Osteoblast (primary cell): ENCODE data around the gene NEB. TPM values are rescaled to one million over a fixed set of nuclear protein-coding genes. Genes with fewer than 3 reads are reported as not detected.

Experiments used
- DNase-seq: peaks from one replicate; pipeline ENCODE4 v3.0.0; 2011; ENCODE audit warnings: low spot score, mixed read lengths; ENCODE audit not compliant: insufficient read length; ENCODE audit errors: missing footprints
- H2AFZ ChIP-seq: 2 replicates; pipeline ENCODE4 v1.6.0; 2011; ENCODE audit warnings: mild to moderate bottlenecking, low read length
- H3K27ac ChIP-seq: 2 replicates; pipeline ENCODE4 v1.5.1; 2011; ENCODE audit warnings: mild to moderate bottlenecking, low read depth, low read length, moderate library complexity
- H3K27me3 ChIP-seq: 2 replicates; pipeline ENCODE4 v1.6.0; 2012; ENCODE audit warnings: mild to moderate bottlenecking, control low read depth, inconsistent platforms, low read length, moderate library complexity; ENCODE audit not compliant: insufficient read depth
- H3K36me3 ChIP-seq: 2 replicates; pipeline ENCODE4 v1.5.1; 2011; ENCODE audit warnings: mild to moderate bottlenecking, low read length, control low read depth, moderate library complexity; ENCODE audit not compliant: insufficient read depth
- H3K4me1 ChIP-seq: 2 replicates; pipeline ENCODE4 v1.5.1; 2011; ENCODE audit warnings: mild to moderate bottlenecking, low read length, control low read depth, moderate library complexity; ENCODE audit not compliant: insufficient read depth
- H3K4me2 ChIP-seq: 2 replicates; pipeline ENCODE4 v1.6.0; 2011; ENCODE audit warnings: mild to moderate bottlenecking, low read length; ENCODE audit not compliant: insufficient read depth
- H3K4me3 ChIP-seq: fragments of 200-600 bp; sonication (generic); 3 replicates; pipeline ENCODE4 v1.5.1; 2012; ENCODE audit warnings: mild to moderate bottlenecking, low read length, inconsistent platforms; ENCODE audit not compliant: insufficient read depth
- H3K79me2 ChIP-seq: 2 replicates; pipeline ENCODE4 v1.6.0; 2012; ENCODE audit warnings: mild to moderate bottlenecking, low read length, control low read depth, inconsistent platforms; ENCODE audit not compliant: insufficient read depth
- H3K9me3 ChIP-seq: 2 replicates; pipeline ENCODE4 v1.5.1; 2011; ENCODE audit warnings: low read depth, low read length, control low read depth
- H4K20me1 ChIP-seq: 2 replicates; pipeline ENCODE4 v1.6.0; 2012; ENCODE audit warnings: mild to moderate bottlenecking, low read length, control low read depth; ENCODE audit not compliant: insufficient read depth
- total RNA-seq: library from RNA; depleted of rRNA; stranded (reverse); fragments of >200 nt; gene quantifications from 2 replicates; pipeline ENCODE4 v1.2.3, GENCODE V29; 2012
- TF ChIP-seq, protein P1 (sequence below): IDR thresholded peaks from 2 replicates; pipeline ENCODE4 v1.5.1; 2011; ENCODE audit warnings: mild to moderate bottlenecking, low read depth, low read length, moderate library complexity; ENCODE audit errors: extremely low read depth

NEB gene
- total RNA-seq, 1 donor: 0.36 TPM

DNA sequence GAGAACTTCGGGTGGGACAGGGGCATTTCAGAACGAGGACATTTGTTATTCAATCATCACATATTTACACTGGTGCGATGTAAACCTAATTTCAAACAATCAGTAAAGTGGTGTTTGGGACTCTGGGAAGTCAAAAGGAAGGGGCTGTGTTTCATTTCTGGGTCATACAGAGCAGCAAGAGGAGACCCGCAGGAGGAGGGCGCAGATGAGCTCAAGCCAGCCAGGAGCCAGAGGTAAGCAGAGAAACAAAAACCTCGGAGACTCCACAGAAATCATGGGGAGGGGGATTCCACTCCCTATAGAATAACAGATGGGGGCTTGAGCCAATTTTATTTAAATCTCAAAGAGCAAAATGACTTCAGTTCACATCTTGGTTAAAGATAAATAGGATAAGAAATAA lies 55.4 kb downstream of the NEB start:
- TF ChIP-seq, protein P1, sequence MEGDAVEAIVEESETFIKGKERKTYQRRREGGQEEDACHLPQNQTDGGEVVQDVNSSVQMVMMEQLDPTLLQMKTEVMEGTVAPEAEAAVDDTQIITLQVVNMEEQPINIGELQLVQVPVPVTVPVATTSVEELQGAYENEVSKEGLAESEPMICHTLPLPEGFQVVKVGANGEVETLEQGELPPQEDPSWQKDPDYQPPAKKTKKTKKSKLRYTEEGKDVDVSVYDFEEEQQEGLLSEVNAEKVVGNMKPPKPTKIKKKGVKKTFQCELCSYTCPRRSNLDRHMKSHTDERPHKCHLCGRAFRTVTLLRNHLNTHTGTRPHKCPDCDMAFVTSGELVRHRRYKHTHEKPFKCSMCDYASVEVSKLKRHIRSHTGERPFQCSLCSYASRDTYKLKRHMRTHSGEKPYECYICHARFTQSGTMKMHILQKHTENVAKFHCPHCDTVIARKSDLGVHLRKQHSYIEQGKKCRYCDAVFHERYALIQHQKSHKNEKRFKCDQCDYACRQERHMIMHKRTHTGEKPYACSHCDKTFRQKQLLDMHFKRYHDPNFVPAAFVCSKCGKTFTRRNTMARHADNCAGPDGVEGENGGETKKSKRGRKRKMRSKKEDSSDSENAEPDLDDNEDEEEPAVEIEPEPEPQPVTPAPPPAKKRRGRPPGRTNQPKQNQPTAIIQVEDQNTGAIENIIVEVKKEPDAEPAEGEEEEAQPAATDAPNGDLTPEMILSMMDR: no peak
- H3K9me3 ChIP-seq: no peaks in the 10 kb centered on the region
- no peak for DNase-seq
- H3K4me1 ChIP-seq: no peaks in the 10 kb centered on the region
- no peak overlapping the region for H3K27ac ChIP-seq
- H3K4me3 ChIP-seq: no peak overlapping the region
- H3K27me3 ChIP-seq: no peaks in the 10 kb centered on the region
- no peaks in the 10 kb centered on the region for H3K36me3 ChIP-seq
- no peak overlapping the region for H2AFZ ChIP-seq
- no peaks in the 10 kb centered on the region for H4K20me1 ChIP-seq
- H3K4me2 ChIP-seq: no peak overlapping the region
- H3K79me2 ChIP-seq: no peaks in the 10 kb centered on the region

- H3K4me1 ChIP-seq: no peaks in the 10 kb centered on the region
- H3K27ac ChIP-seq: no peak overlapping the region
- DNase-seq: no peak
- no peak overlapping the region for H2AFZ ChIP-seq
- no peaks in the 10 kb centered on the region for H3K9me3 ChIP-seq
- TF ChIP-seq, protein P1: no peak
- no peaks in the 10 kb centered on the region for H3K79me2 ChIP-seq
- no peak overlapping the region for H3K4me3 ChIP-seq
- H3K36me3 ChIP-seq: no peaks in the 10 kb centered on the region
- no peaks in the 10 kb centered on the region for H3K27me3 ChIP-seq
- H3K4me2 ChIP-seq: no peak overlapping the region
- no peaks in the 10 kb centered on the region for H4K20me1 ChIP-seq
These were observed 61.3 kb downstream of the NEB start for GRCh38 chr2:151673016-151673415.

DNA sequence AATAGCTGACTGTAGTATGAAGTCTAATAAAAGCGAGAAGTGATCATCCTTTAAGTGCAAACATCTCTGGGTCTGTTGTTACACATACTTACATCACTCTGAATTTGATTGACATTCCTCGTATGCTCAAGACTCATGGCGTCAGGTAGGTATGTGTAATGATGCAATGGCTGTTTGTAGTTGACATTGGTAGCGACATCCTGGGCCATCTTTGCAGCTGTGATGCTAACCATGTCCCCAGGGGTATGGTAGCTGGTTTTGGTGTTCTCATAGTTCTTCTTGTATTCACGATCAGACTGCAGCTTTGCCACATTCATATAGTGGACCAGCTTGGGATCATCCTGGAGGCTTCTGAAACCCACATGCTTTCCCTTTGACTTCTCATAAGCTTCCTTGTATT lies 62.0 kb downstream of the NEB start:
- Histone ChIP-seq H3K79me2 (no peaks in the 10 kb centered on the region), H3K36me3 (no peaks in the 10 kb centered on the region), H2AFZ (no peak overlapping the region), H3K9me3 (no peaks in the 10 kb centered on the region), H3K4me2 (no peak overlapping the region), H4K20me1 (no peaks in the 10 kb centered on the region), H3K4me1 (no peaks in the 10 kb centered on the region), H3K4me3 (no peak overlapping the region), H3K27ac (no peak overlapping the region), H3K27me3 (no peaks in the 10 kb centered on the region)
- DNase-seq: peak; percentile 21
- TF ChIP-seq, protein P1: no peak

GRCh38 chr2:151670846-151671597 lies 63.3 kb downstream of the NEB start:
- TF ChIP-seq, protein P1: no peak
- Histone ChIP-seq H3K9me3 (no peaks in the 10 kb centered on the region), H3K27me3 (no peaks in the 10 kb centered on the region), H4K20me1 (no peaks in the 10 kb centered on the region), H3K79me2 (no peaks in the 10 kb centered on the region), H3K4me3 (no peak overlapping the region), H3K27ac (no peak overlapping the region), H3K4me1 (no peaks in the 10 kb centered on the region), H2AFZ (no peak overlapping the region), H3K36me3 (no peaks in the 10 kb centered on the region), H3K4me2 (no peak overlapping the region)
- peak; percentile 1 for DNase-seq
